Loucy (cell line): ENCODE measurements around the gene CBX4.

Experiments used
- H2AFZ ChIP-seq: fragments of 200-600 bp; sonication (generic); 2 replicates; pipeline ENCODE4 v1.6.0; 2016; ENCODE audit warnings: antibody characterized with exemption, mild to moderate bottlenecking, low read length, moderate library complexity
- H3F3A ChIP-seq: fragments of 200-600 bp; 2 replicates; pipeline ENCODE4 v1.6.0; 2016; ENCODE audit warnings: antibody characterized with exemption, low read depth, mild to moderate bottlenecking
- H3K27me3 ChIP-seq: fragments of 200-600 bp; sonication (generic); 2 replicates; pipeline ENCODE4 v1.6.1; 2014; ENCODE audit warnings: low read length, mild to moderate bottlenecking; ENCODE audit not compliant: insufficient read depth, poor library complexity, severe bottlenecking
- H3K36me3 ChIP-seq: fragments of 200-600 bp; sonication (generic); 2 replicates; pipeline ENCODE4 v1.6.1; 2016; ENCODE audit warnings: low read length; ENCODE audit not compliant: insufficient read depth
- H3K4me1 ChIP-seq: fragments of 200-600 bp; sonication (generic); 2 replicates; pipeline ENCODE4 v1.5.1; 2014; ENCODE audit warnings: low read length, mild to moderate bottlenecking; ENCODE audit not compliant: insufficient read depth, poor library complexity, severe bottlenecking
- H3K4me2 ChIP-seq: fragments of 200-600 bp; sonication (generic); 2 replicates; pipeline ENCODE4 v1.6.0; 2014; ENCODE audit warnings: antibody characterized with exemption, low read length, low read depth, mild to moderate bottlenecking; ENCODE audit not compliant: poor library complexity, severe bottlenecking
- H3K4me3 ChIP-seq: fragments of 200-600 bp; sonication (generic); 2 replicates; pipeline ENCODE4 v1.5.1; 2014; ENCODE audit warnings: low read length, mild to moderate bottlenecking, mixed read lengths; ENCODE audit not compliant: poor library complexity, severe bottlenecking
- H3K79me2 ChIP-seq: fragments of 200-600 bp; sonication (generic); 2 replicates; pipeline ENCODE4 v1.6.1; 2014; ENCODE audit warnings: low read length; ENCODE audit not compliant: insufficient read depth
- H3K9ac ChIP-seq: fragments of 200-600 bp; sonication (generic); 2 replicates; pipeline ENCODE4 v1.6.0; 2014; ENCODE audit warnings: mild to moderate bottlenecking, low read depth, low read length, moderate library complexity; ENCODE audit not compliant: poor library complexity, severe bottlenecking
- H3K9me2 ChIP-seq: fragments of 200-600 bp; sonication (generic); replicated peaks from 2 replicates; pipeline ENCODE4 v1.6.1; 2016; ENCODE audit warnings: low read depth, low read length, mixed read lengths
- H3K9me3 ChIP-seq: fragments of 200-600 bp; sonication (generic); 2 replicates; pipeline ENCODE4 v1.6.1; 2014; ENCODE audit warnings: mild to moderate bottlenecking, antibody characterized with exemption, low read length, low read depth; ENCODE audit not compliant: insufficient read depth
- H4K20me1 ChIP-seq: fragments of 200-600 bp; sonication (generic); 2 replicates; pipeline ENCODE4 v1.6.0; 2014; ENCODE audit warnings: antibody characterized with exemption, low read length, mild to moderate bottlenecking; ENCODE audit not compliant: insufficient read depth, poor library complexity, severe bottlenecking
- EZH2phosphoT487 ChIP-seq: fragments of 200-600 bp; IDR thresholded peaks from 2 replicates; pipeline ENCODE4 v1.6.1; 2018; ENCODE audit warnings: antibody characterized with exemption, mild to moderate bottlenecking, moderate library complexity, borderline replicate concordance
- TF ChIP-seq, protein P1 (sequence below): fragments of 200-600 bp; sonication (generic); conservative IDR thresholded peaks from 2 replicates; pipeline ENCODE4 v1.5.1; 2014; ENCODE audit warnings: mild to moderate bottlenecking, antibody characterized with exemption, low read length

CBX4 gene

DNA sequence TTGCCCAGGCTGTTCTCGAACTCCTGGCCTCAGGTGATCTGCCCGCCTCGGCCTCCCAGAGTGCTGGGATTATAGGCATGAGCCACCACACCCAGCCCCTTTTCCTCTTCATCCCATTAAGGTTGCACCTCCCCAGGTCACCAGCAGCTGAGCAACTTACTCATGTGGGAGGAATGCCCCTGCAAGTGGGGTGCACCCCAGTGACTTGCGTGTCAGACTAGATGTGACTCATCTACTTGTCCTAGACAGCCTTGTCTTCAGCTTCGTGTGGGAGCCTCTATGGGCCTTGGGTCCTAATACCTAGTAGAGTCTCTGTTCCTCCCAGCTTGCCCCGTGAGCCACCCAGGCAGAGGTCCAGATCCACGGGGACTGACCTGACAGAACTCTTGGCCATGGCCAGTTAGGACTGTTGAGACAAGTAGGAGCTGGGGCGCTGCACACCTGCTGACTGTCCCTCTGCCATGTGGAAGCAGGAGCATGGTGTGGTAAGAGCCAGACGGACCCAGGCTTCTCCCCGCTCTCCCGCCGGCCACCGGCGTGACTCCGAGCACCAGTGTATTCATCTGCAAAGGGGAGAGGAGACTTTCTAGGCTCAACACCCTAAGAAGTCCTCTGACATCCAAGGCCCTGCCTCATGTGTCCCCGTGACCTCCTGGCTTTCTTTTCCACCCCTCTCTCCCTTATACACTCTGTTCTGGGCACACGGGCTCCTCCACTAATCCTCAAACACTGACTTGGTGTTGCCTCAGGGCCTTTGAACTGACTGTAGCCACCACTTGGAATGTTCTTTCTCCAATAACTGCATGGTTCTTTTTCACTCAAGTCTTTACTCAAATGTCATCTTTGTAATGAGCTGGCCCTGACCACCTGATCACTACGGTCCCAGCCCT lies 11.6 kb upstream of the CBX4 start:
- Histone ChIP-seq H3K36me3 (no peaks in the 10 kb centered on the region), H3K4me3 (no peak overlapping the region), H3K9me3 (no peaks in the 10 kb centered on the region), H3K27me3 (no peaks in the 10 kb centered on the region), H3K4me2 (no peak overlapping the region), H2AFZ (no peak overlapping the region), H3K4me1 (peaks cover 7% of the 10 kb centered on the region), H3K79me2 (no peaks in the 10 kb centered on the region), H3K9me2 (no peaks in the 10 kb centered on the region), H4K20me1 (no peaks in the 10 kb centered on the region), H3F3A (no peaks in the 10 kb centered on the region), H3K9ac (no peak overlapping the region)
- TF ChIP-seq, protein P1, sequence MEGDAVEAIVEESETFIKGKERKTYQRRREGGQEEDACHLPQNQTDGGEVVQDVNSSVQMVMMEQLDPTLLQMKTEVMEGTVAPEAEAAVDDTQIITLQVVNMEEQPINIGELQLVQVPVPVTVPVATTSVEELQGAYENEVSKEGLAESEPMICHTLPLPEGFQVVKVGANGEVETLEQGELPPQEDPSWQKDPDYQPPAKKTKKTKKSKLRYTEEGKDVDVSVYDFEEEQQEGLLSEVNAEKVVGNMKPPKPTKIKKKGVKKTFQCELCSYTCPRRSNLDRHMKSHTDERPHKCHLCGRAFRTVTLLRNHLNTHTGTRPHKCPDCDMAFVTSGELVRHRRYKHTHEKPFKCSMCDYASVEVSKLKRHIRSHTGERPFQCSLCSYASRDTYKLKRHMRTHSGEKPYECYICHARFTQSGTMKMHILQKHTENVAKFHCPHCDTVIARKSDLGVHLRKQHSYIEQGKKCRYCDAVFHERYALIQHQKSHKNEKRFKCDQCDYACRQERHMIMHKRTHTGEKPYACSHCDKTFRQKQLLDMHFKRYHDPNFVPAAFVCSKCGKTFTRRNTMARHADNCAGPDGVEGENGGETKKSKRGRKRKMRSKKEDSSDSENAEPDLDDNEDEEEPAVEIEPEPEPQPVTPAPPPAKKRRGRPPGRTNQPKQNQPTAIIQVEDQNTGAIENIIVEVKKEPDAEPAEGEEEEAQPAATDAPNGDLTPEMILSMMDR: no peak

DNA sequence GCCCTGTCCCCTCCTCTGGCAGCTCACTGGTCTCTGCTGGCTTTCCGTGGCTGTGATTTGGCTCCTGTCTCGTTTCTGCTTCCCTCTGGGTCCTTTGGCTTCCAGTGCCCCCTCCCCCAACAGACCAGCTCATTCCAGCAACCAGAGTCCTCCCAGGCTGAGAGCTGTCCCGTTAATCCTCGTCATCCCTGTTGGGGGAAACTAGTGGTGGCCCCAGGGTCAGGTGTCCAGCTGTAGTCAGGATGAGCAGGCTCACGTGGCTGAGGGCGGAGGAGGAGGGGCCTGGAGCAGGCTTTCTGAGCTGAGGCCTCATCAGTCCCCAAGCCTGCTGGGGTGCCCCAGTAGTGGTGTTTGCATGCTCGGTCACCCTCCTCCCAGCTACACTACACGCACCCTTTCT lies 10.7 kb upstream of the CBX4 start:
- no peaks in the 10 kb centered on the region for H3K36me3 ChIP-seq
- no peak overlapping the region for H3K4me3 ChIP-seq
- H3K4me2 ChIP-seq: no peak overlapping the region
- no peak overlapping the region for H3K9ac ChIP-seq
- no peaks in the 10 kb centered on the region for H3F3A ChIP-seq
- no peaks in the 10 kb centered on the region for H3K27me3 ChIP-seq
- H3K4me1 ChIP-seq: peaks cover 15% of the 10 kb centered on the region
- no peaks in the 10 kb centered on the region for H3K9me2 ChIP-seq
- H2AFZ ChIP-seq: no peak overlapping the region
- TF ChIP-seq, protein P1: no peak
- TF ChIP-seq EZH2phosphoT487: no peak
- no peaks in the 10 kb centered on the region for H3K9me3 ChIP-seq
- H3K79me2 ChIP-seq: no peaks in the 10 kb centered on the region
- H4K20me1 ChIP-seq: no peaks in the 10 kb centered on the region

DNA sequence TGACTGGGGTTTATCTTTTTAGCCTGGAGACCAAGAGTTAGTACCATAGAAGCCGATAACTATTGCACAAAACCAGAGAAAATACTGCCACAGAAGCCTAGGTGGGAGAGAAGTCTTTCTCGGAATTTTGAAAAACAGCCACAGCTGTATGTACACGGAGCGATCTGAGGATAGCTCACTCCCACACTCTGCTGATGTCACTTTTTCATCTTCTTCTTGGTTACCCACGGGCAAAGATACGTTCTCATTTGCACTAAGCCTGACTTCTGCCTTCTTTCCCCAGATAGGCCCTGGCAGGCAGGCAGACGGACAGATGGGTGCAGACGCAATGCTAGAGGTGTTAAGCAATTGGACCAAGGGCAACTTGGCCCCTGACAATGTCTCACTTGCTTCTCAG lies 9.1 kb upstream of the CBX4 start:
- Histone ChIP-seq H3K4me1 (peaks cover 17% of the 10 kb centered on the region), H4K20me1 (no peaks in the 10 kb centered on the region), H3F3A (no peaks in the 10 kb centered on the region), H3K4me2 (no peak overlapping the region), H3K36me3 (no peaks in the 10 kb centered on the region), H3K9me3 (no peaks in the 10 kb centered on the region), H3K9me2 (no peaks in the 10 kb centered on the region), H2AFZ (no peak overlapping the region), H3K27me3 (no peaks in the 10 kb centered on the region), H3K9ac (no peak overlapping the region), H3K4me3 (no peak overlapping the region), H3K79me2 (no peaks in the 10 kb centered on the region)
- TF ChIP-seq, protein P1: no peak
- no peak for TF ChIP-seq EZH2phosphoT487
